ENCODE results near the gene DNAH2. TPM values are rescaled to one million over a fixed set of nuclear protein-coding genes. Genes with fewer than 3 reads are reported as not detected.

DNAH2 gene
- total and polyA plus RNA-seq, 2 experiments from 2014 or later: 0.38 TPM; not detected in 1

DNA sequence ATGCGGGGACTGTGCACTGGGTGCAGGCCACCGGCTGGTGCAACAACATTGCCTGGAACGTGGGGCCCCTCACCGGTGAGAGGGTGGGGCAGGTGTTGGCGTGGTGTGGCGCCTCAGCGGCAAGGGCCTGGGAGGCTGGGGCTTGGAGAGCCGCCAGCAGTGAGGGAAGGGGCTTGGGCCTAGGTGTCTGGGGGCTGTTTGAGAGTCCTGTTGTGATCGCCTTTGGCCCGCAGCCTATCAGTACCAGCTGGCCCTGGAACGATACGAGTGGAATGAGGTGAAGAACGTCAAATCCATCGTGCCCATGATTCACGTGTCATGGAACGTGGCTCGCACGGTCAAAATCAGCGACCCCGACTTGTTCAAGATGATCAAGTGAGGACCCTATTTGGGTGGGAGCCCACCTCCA, 134.7 kb downstream of the DNAH2 start (continued):
- TF ChIP-seq POLR2AphosphoS5 (IDR thresholded peaks at IDR 0.05; ENCODE audit: low read depth) (no peak), JUNB (IDR thresholded peaks at IDR 0.05; ENCODE audit: unreplicated experiment) (no peak), EZH2phosphoT487 (IDR thresholded peaks at IDR 0.05; ENCODE audit: unreplicated experiment) (no peak), STAT1 (IDR thresholded peaks at IDR 0.05; ENCODE audit: unreplicated experiment) (no peak), EZH2 (IDR thresholded peaks at IDR 0.05; ENCODE audit: low read depth, unreplicated experiment) (no peak), CREB1 (CRISPR knock-in tag; IDR thresholded peaks at IDR 0.05; ENCODE audit: low read depth) (no peak)
- TF ChIP-seq, protein P1, sequence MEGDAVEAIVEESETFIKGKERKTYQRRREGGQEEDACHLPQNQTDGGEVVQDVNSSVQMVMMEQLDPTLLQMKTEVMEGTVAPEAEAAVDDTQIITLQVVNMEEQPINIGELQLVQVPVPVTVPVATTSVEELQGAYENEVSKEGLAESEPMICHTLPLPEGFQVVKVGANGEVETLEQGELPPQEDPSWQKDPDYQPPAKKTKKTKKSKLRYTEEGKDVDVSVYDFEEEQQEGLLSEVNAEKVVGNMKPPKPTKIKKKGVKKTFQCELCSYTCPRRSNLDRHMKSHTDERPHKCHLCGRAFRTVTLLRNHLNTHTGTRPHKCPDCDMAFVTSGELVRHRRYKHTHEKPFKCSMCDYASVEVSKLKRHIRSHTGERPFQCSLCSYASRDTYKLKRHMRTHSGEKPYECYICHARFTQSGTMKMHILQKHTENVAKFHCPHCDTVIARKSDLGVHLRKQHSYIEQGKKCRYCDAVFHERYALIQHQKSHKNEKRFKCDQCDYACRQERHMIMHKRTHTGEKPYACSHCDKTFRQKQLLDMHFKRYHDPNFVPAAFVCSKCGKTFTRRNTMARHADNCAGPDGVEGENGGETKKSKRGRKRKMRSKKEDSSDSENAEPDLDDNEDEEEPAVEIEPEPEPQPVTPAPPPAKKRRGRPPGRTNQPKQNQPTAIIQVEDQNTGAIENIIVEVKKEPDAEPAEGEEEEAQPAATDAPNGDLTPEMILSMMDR (conservative IDR thresholded peaks at IDR 0.05; ENCODE audit: low read depth in 2 of 2): no peak
- TF ChIP-seq, protein P2, sequence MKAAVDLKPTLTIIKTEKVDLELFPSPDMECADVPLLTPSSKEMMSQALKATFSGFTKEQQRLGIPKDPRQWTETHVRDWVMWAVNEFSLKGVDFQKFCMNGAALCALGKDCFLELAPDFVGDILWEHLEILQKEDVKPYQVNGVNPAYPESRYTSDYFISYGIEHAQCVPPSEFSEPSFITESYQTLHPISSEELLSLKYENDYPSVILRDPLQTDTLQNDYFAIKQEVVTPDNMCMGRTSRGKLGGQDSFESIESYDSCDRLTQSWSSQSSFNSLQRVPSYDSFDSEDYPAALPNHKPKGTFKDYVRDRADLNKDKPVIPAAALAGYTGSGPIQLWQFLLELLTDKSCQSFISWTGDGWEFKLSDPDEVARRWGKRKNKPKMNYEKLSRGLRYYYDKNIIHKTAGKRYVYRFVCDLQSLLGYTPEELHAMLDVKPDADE (IDR thresholded peaks at IDR 0.05): no peak

DNA sequence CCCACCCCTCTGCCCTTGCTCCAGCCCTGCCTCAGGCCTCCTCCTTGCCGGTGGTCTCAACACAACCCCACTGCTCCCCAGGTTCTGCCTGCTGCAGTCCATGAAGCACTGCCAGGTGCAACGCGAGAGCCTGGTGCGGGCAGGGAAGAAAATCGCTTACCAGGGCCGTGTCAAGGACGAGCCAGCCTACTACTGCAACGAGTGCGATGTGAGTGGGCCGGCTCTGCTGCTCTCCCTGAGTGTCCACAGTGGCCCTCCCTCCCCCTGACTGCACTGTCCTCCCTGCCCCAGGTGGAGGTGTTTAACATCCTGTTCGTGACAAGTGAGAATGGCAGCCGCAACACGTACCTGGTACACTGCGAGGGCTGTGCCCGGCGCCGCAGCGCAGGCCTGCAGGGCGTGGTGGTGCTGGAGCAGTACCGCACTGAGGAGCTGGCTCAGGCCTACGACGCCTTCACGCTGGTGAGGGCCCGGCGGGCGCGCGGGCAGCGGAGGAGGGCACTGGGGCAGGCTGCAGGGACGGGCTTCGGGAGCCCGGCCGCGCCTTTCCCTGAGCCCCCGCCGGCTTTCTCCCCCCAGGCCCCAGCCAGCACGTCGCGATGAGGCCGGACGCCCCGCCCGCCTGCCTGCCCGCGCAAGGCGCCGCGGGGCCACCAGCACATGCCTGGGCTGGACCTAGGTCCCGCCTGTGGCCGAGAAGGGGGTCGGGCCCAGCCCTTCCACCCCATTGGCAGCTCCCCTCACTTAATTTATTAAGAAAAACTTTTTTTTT, 135.6 kb downstream of the DNAH2 start:
- Histone ChIP-seq H3K4me3 (peak overlapping the region; percentile 55), H3K27ac (ENCODE audit: low read depth) (no peak overlapping the region), H3K4me2 (peak overlapping the region; percentile 89), H4K20me1 (replicated peaks; ENCODE audit: insufficient read depth) (no peaks in the 10 kb centered on the region; the same call in 1 of the 2 replicates), H3K79me2 (replicated peaks; ENCODE audit: insufficient read depth) (no peaks in the 10 kb centered on the region), H2AFZ (no peak overlapping the region), H3K9me2 (ENCODE audit: insufficient read depth) (no peaks in the 10 kb centered on the region), H3K36me3 (ENCODE audit: insufficient read depth) (no peaks in the 10 kb centered on the region; the same call in 1 of the 2 replicates), H3F3A (replicated peaks; ENCODE audit: low read depth) (peaks cover 19% of the 10 kb centered on the region; the same call in 1 of the 2 replicates), H3K27me3 (ENCODE audit: insufficient read depth) (peaks cover 80% of the 10 kb centered on the region), H3K4me1 (ENCODE audit: insufficient read depth) (peaks cover 38% of the 10 kb centered on the region)
- ATAC-seq (peak; percentile 5), DNase-seq (ENCODE audit: low spot score) (peak; percentile 57)
- Mint-ChIP-seq H3K4me3 (peak overlapping the region; percentile 82), H3K9me3 (no peaks in the 10 kb centered on the region; the same call in 2 of the 3 replicates), H3K4me1 (peaks cover 27% of the 10 kb centered on the region), H3K27me3 (ENCODE audit: insufficient read depth, low read depth, poor library complexity) (peaks cover 28% of the 10 kb centered on the region), H3K36me3 (ENCODE audit: low read depth) (no peaks in the 10 kb centered on the region; the same call in 2 of the 3 replicates), H3K27ac (no peak overlapping the region)
- TF ChIP-seq EZH2 (IDR thresholded peaks at IDR 0.05; ENCODE audit: low read depth, unreplicated experiment): peak; percentile 55
- TF ChIP-seq STAT1 (IDR thresholded peaks at IDR 0.05; ENCODE audit: unreplicated experiment): no peak

DNA sequence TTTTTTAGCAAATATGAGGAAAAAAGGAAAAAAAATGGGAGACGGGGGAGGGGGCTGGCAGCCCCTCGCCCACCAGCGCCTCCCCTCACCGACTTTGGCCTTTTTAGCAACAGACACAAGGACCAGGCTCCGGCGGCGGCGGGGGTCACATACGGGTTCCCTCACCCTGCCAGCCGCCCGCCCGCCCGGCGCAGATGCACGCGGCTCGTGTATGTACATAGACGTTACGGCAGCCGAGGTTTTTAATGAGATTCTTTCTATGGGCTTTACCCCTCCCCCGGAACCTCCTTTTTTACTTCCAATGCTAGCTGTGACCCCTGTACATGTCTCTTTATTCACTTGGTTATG, 136.1 kb downstream of the DNAH2 start:
- TF ChIP-seq EZH2 (IDR thresholded peaks at IDR 0.05; ENCODE audit: low read depth, unreplicated experiment) (peak; percentile 69), JUNB (IDR thresholded peaks at IDR 0.05; ENCODE audit: unreplicated experiment) (no peak)
- Histone ChIP-seq H2AFZ (no peak overlapping the region), H3K4me2 (peak overlapping the region; percentile 89), H3K27me3 (ENCODE audit: insufficient read depth) (peaks cover 79% of the 10 kb centered on the region), H3K9me2 (ENCODE audit: insufficient read depth) (no peaks in the 10 kb centered on the region), H3K4me3 (peak overlapping the region; percentile 55), H3K27ac (ENCODE audit: low read depth) (no peak overlapping the region), H3K36me3 (ENCODE audit: insufficient read depth) (no peaks in the 10 kb centered on the region; the same call in 1 of the 2 replicates), H3K79me2 (replicated peaks; ENCODE audit: insufficient read depth) (peaks cover 1% of the 10 kb centered on the region; the same call in 1 of the 2 replicates), H3K4me1 (ENCODE audit: insufficient read depth) (peaks cover 40% of the 10 kb centered on the region), H4K20me1 (replicated peaks; ENCODE audit: insufficient read depth) (no peaks in the 10 kb centered on the region; the same call in 1 of the 2 replicates), H3F3A (replicated peaks; ENCODE audit: low read depth) (peaks cover 19% of the 10 kb centered on the region; the same call in 1 of the 2 replicates)
- H3K9me3 Mint-ChIP-seq: no peaks in the 10 kb centered on the region; the same call in 2 of the 3 replicates
- ATAC-seq (no peak), DNase-seq (ENCODE audit: low spot score) (peak; percentile 63)
- H3K27ac Mint-ChIP-seq: no peak overlapping the region
- peaks cover 27% of the 10 kb centered on the region for H3K4me1 Mint-ChIP-seq
- peaks cover 27% of the 10 kb centered on the region for H3K27me3 Mint-ChIP-seq (ENCODE audit: insufficient read depth, low read depth, poor library complexity)
- H3K4me3 Mint-ChIP-seq: peak overlapping the region; percentile 71
- H3K36me3 Mint-ChIP-seq (ENCODE audit: low read depth): no peaks in the 10 kb centered on the region; the same call in 2 of the 3 replicates

Measured in GM23338 (cell line).